ENCODE data around the gene SLC30A7. TPM values are rescaled to one million over a fixed set of nuclear protein-coding genes. Genes with fewer than 3 reads are reported as not detected.

The SLC30A7 gene
- total and polyA plus RNA-seq, 5 donors, result 2.1 to 12.3 (median 9.1) TPM

- ATAC-seq (no peak), DNase-seq (no peak)
- Histone ChIP-seq H3K27me3 (ENCODE audit: control insufficient read depth, insufficient read depth) (no peaks in the 10 kb centered on the region), H3K9me3 (ENCODE audit: control insufficient read depth, low read length) (no peaks in the 10 kb centered on the region), H3K4me1 (ENCODE audit: control insufficient read depth, insufficient read depth, low read length) (no peaks in the 10 kb centered on the region), H3K4me3 (ENCODE audit: low read length) (no peak overlapping the region), H3K27ac (ENCODE audit: low read length) (no peak overlapping the region)
- intact Hi-C loops (cut with DNase I), result loop anchor here in 1 of 4 donors (5.0 kb wide), 1 partner anchor 210 kb away; the partner anchor contains the start of gene S1PR1
- WGBS, result 78% methylated on average over 6 of the region's 6 CpGs
Measured at GRCh38 chr1:101027194-101027772, 131.4 kb downstream of the SLC30A7 start.

GRCh38 chr1:101028466-101028865, 132.6 kb downstream of the SLC30A7 start:
- ATAC-seq (no peak), DNase-seq (no peak)
- H3K4me3 ChIP-seq (ENCODE audit: low read length), result no peak overlapping the region
- 70% methylated on average over 2 of the region's 2 CpGs for WGBS
- no peak overlapping the region for H3K27ac ChIP-seq (ENCODE audit: low read length)
- H3K27me3 ChIP-seq (ENCODE audit: control insufficient read depth, insufficient read depth), result no peaks in the 10 kb centered on the region
- H3K4me1 ChIP-seq (ENCODE audit: control insufficient read depth, insufficient read depth, low read length), result no peaks in the 10 kb centered on the region
- H3K9me3 ChIP-seq (ENCODE audit: control insufficient read depth, low read length), result no peaks in the 10 kb centered on the region
- intact Hi-C loops (cut with DNase I), result loop anchor here in 1 of 4 donors (5.0 kb wide), 1 partner anchor 209 kb away; the partner anchor contains the start of gene S1PR1

- ATAC-seq (no peak), DNase-seq (no peak)
- Histone ChIP-seq H3K27ac (ENCODE audit: low read length) (no peak overlapping the region), H3K27me3 (ENCODE audit: control insufficient read depth, insufficient read depth) (no peaks in the 10 kb centered on the region), H3K4me3 (ENCODE audit: low read length) (no peak overlapping the region), H3K9me3 (ENCODE audit: control insufficient read depth, low read length) (no peaks in the 10 kb centered on the region), H3K4me1 (ENCODE audit: control insufficient read depth, insufficient read depth, low read length) (no peaks in the 10 kb centered on the region)
- WGBS, result 78% methylated on average over 1 of the region's 1 CpG
- intact Hi-C loops (cut with DNase I), result loop anchor here in 1 of 4 donors (5.0 kb wide), 1 partner anchor 208 kb away; the partner anchor contains the start of gene S1PR1
Measured at GRCh38 chr1:101029184-101029583, 133.3 kb downstream of the SLC30A7 start.

- DNase-seq (no peak), ATAC-seq (no peak)
- Histone ChIP-seq H3K27me3 (ENCODE audit: control insufficient read depth, insufficient read depth) (no peaks in the 10 kb centered on the region), H3K4me3 (ENCODE audit: low read length) (no peak overlapping the region), H3K27ac (ENCODE audit: low read length) (no peak overlapping the region), H3K4me1 (ENCODE audit: control insufficient read depth, insufficient read depth, low read length) (no peaks in the 10 kb centered on the region), H3K9me3 (ENCODE audit: control insufficient read depth, low read length) (no peaks in the 10 kb centered on the region)
- 72% methylated on average over 4 of the region's 4 CpGs for WGBS
- intact Hi-C loops (cut with DNase I), result no loop called here
Measured at GRCh38 chr1:101030881-101031280, 135.0 kb downstream of the SLC30A7 start.

Other genes with a start within 250 kb of the SLC30A7 start
- gene VCAM1, start 176.3 kb upstream of the SLC30A7 start, total RNA-seq, result 1 to 10 TPM; 5.4 to 8.7 (median 7.1) TPM
- 6.8 TPM for gene VCAM1, start 176.3 kb upstream of the SLC30A7 start, polyA plus RNA-seq
- gene EXTL2, start 1.2 kb upstream of the SLC30A7 start, total RNA-seq, result 10 to 100 TPM in 2 of 4 donors, 1 to 10 TPM in 2; 8.9 to 12.0 (median 10.3) TPM
- gene EXTL2, start 1.2 kb upstream of the SLC30A7 start, polyA plus RNA-seq, result 7.6 TPM
- gene DPH5, start 129.7 kb downstream of the SLC30A7 start, total RNA-seq, result 10 to 100 TPM; 30.9 to 41.2 (median 35.0) TPM
- 36.1 TPM for gene DPH5, start 129.7 kb downstream of the SLC30A7 start, polyA plus RNA-seq